ENCODE results near the gene SEC24A. TPM values are rescaled to one million over a fixed set of nuclear protein-coding genes. Genes with fewer than 3 reads are reported as not detected.

The SEC24A gene
- total and polyA plus RNA-seq, 2 donors (not counting 3 experiments of a cell fraction or from before 2014, with no cell fraction given) = 19.8 to 30.0 TPM

DNA sequence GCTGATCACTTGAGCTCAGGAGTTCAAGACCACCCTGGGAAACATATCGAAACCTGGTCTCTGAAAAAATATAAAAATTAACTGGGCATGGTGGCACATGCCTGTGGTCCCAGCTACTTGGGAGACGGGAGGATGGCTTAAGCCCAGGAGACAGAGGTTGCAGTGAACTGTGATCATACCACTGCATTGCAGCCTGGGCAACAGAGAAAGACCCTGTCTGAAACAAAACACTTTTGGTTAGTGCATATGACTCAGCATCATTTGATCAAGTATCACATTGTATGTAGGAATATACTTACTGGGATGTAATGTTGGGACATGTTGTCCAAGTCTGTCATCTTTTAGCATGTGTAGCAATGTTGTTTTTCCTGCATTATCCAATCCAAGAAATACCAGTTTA lies 28.0 kb upstream of the SEC24A start:
- H2AFZ ChIP-seq (ENCODE audit: low read depth, low read length) = no peak overlapping the region
- no peak overlapping the region for H3K9ac ChIP-seq (replicated peaks; ENCODE audit: extremely low read depth, insufficient read depth, low read length)
- H3K4me3 ChIP-seq (replicated peaks in 1 of 3; ENCODE audit: insufficient read depth in 1 of 3, low read depth in 1 of 3, low read length in 3 of 3) = no peak overlapping the region
- no TSS peak for BruUV-seq (replicated peaks)
- FAIRE-seq (no peak), DNase-seq (ENCODE audit: low read depth, low spot score) (no peak)
- ChIA-PET POLR2A (no interaction called here), CTCF (interaction anchor here (0.8 kb wide), 1 partner anchor 11 kb away, joined by 3 read pairs; no protein-coding TSS in a partner anchor)
- H3K27ac ChIP-seq (ENCODE audit: insufficient read depth, low read depth, low read length) = no peak overlapping the region
- no peaks in the 10 kb centered on the region for H3K27me3 ChIP-seq (ENCODE audit: control insufficient read depth in 2 of 2, insufficient read depth in 2 of 2, low read length in 2 of 2)
- no peak overlapping the region for H3K4me2 ChIP-seq (ENCODE audit: insufficient read depth, low read length)
- peaks cover 2% of the 10 kb centered on the region for H3K79me2 ChIP-seq (ENCODE audit: control insufficient read depth, insufficient read depth, low read length)
- dilution Hi-C loops (cut with MboI; ENCODE audit: extremely low pct_ligation_motif_present, low sequenced_read_pairs) (no loop called here), intact Hi-C loops (cut with micrococcal nuclease) (no loop called here)
- H3K4me1 ChIP-seq (ENCODE audit: control insufficient read depth, extremely low read depth, insufficient read depth, low read length) = no peaks in the 10 kb centered on the region
- no peaks in the 10 kb centered on the region for H3K9me3 ChIP-seq (replicated peaks; ENCODE audit: control insufficient read depth, insufficient read depth, low read length)
- peaks cover 0 to 3% of the 10 kb centered on the region in 2 experiments for H3K36me3 ChIP-seq (ENCODE audit: control insufficient read depth in 2 of 2, extremely low read depth in 1 of 2, insufficient read depth in 2 of 2, low read length in 2 of 2)
- no peak for TF ChIP-seq JUN (IDR thresholded peaks at IDR 0.05; ENCODE audit: borderline replicate concordance, insufficient read depth, insufficient read length, low read depth)
- no peak for TF ChIP-seq GATA2 (IDR thresholded peaks at IDR 0.05; ENCODE audit: insufficient read depth, insufficient read length, low read depth, low read length)
- TF ChIP-seq, protein P1, sequence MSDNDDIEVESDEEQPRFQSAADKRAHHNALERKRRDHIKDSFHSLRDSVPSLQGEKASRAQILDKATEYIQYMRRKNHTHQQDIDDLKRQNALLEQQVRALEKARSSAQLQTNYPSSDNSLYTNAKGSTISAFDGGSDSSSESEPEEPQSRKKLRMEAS (IDR thresholded peaks at IDR 0.05; ENCODE audit: insufficient read depth, insufficient read length) = no peak
- no peak for TF ChIP-seq POLR2AphosphoS5 (IDR thresholded peaks at IDR 0.05; ENCODE audit: insufficient read depth, low read depth, low read length)
- no peak for TF ChIP-seq POLR2A (IDR thresholded peaks at IDR 0.05; ENCODE audit: low read depth, low read length)
- TF ChIP-seq EZH2 (IDR thresholded peaks at IDR 0.05; ENCODE audit: borderline replicate concordance, low read depth, low read length, severe bottlenecking) = no peak
- no peak for TF ChIP-seq FOS (IDR thresholded peaks at IDR 0.05; ENCODE audit: borderline replicate concordance, insufficient read depth, low read length)
- TF ChIP-seq CTCF (IDR thresholded peaks at IDR 0.05; ENCODE audit: extremely low read depth in 1 of 2, insufficient read depth in 1 of 2, low read depth in 1 of 2, low read length in 2 of 2) = no peak
- TF ChIP-seq MYC (IDR thresholded peaks at IDR 0.05; ENCODE audit: low read depth, low read length) = no peak
- H3K9me1 ChIP-seq (replicated peaks; ENCODE audit: control insufficient read depth, extremely low read depth, insufficient read depth, low read length) = no peaks in the 10 kb centered on the region
- H4K20me1 ChIP-seq (replicated peaks; ENCODE audit: control insufficient read depth, extremely low read depth, insufficient read depth, low read length) = no peaks in the 10 kb centered on the region

All from endothelial cell of umbilical vein (primary cell).